ENCODE measurements around the gene SLC4A7.

DNA sequence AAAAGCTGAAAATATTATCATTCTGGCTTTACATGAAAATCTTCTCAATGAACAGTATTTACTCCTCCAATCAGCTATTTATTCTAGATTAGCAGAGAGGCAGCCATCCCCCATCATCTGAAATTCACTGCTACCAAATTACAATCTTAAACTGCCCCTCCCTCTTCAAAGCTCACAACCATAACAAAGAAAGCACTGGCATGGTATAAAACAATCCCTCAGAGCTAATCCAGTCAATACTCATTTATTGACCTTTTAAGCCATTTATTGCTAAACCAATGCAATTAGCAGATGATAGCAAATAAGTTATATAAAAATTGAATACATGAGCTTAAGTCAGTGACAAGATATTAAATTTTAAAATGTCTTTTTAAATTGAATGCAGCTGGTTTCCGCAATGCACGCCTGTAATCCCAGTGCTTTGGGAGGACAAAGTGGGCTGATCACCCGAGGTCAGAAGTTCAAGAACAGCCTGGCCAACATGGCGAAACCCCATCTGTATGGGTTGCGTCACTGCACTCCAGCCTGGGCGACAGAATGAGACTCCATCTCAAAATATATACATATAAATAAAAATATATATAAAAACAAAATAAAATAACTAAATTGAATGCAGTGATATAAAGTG, 12.1 kb downstream of the SLC4A7 start:
- TF ChIP-seq, protein P1, sequence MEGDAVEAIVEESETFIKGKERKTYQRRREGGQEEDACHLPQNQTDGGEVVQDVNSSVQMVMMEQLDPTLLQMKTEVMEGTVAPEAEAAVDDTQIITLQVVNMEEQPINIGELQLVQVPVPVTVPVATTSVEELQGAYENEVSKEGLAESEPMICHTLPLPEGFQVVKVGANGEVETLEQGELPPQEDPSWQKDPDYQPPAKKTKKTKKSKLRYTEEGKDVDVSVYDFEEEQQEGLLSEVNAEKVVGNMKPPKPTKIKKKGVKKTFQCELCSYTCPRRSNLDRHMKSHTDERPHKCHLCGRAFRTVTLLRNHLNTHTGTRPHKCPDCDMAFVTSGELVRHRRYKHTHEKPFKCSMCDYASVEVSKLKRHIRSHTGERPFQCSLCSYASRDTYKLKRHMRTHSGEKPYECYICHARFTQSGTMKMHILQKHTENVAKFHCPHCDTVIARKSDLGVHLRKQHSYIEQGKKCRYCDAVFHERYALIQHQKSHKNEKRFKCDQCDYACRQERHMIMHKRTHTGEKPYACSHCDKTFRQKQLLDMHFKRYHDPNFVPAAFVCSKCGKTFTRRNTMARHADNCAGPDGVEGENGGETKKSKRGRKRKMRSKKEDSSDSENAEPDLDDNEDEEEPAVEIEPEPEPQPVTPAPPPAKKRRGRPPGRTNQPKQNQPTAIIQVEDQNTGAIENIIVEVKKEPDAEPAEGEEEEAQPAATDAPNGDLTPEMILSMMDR (conservative IDR thresholded peaks at IDR 0.05) = no peak
- TF ChIP-seq ZFX (IDR thresholded peaks at IDR 0.05) = no peak

Data from C4-2B (cell line).